Endothelial cell of umbilical vein (primary cell): ENCODE results near the gene N4BP2L1. TPM values are rescaled to one million over a fixed set of nuclear protein-coding genes. Genes with fewer than 3 reads are reported as not detected.

Experiments used
- BruUV-seq: library from RNA; stranded (reverse); fragments of 400-500 nt; replicated peaks from 2 replicates; lab custom pipeline; 2021; lab: Mats Ljungman, UMichigan
- CTCF ChIA-PET: fragments of 300-600, 350-600 bp; sonication (Branson Sonifier 250); formaldehyde crosslinking; loops from one replicate; lab custom pipeline; 2021; ENCODE audit warnings: antibody characterized with exemption, inconsistent platforms; lab: Charles Lee
- POLR2A ChIA-PET: fragments of 300-600, 350-600 bp; sonication (Branson Sonifier 250); formaldehyde crosslinking; loops from one replicate; lab custom pipeline; 2021; ENCODE audit warnings: antibody characterized with exemption, inconsistent platforms; lab: Charles Lee
- DNase-seq: peaks from one replicate; pipeline ENCODE4 v3.0.0-alpha.2; 2011; ENCODE audit warnings: low read depth, low spot score
- FAIRE-seq: peaks from 2 replicates; lab custom pipeline; 2011; peaks lifted over from hg19 to GRCh38; lab: Jason Lieb, UNC
- H2AFZ ChIP-seq: 2 replicates; pipeline ENCODE4 v1.6.0; 2012; ENCODE audit warnings: low read depth, low read length, control low read depth, inconsistent platforms
- H3K27ac ChIP-seq: 2 replicates; pipeline ENCODE4 v1.5.1; 2011; ENCODE audit warnings: low read depth, mild to moderate bottlenecking, control low read depth, low read length, moderate library complexity; ENCODE audit not compliant: insufficient read depth
- H3K27me3 ChIP-seq, 2 experiments: 2 replicates each; pipeline versions ENCODE4 v1.6.0 to v1.6.1; 2011; ENCODE audit warnings: low read length in 2 of 2, mixed read lengths in 1 of 2; ENCODE audit not compliant: control insufficient read depth in 2 of 2, insufficient read depth in 2 of 2
- H3K36me3 ChIP-seq, 2 experiments: 2 replicates in 1 of 2; 3 replicates in 1 of 2; pipeline ENCODE4 v1.5.1; 2011; ENCODE audit warnings: low read length in 2 of 2, mild to moderate bottlenecking in 1 of 2, moderate library complexity in 1 of 2; ENCODE audit not compliant: control insufficient read depth in 2 of 2, insufficient read depth in 2 of 2; ENCODE audit errors: extremely low read depth in 1 of 2
- H3K4me1 ChIP-seq: 3 replicates; pipeline ENCODE4 v1.5.1; 2011; ENCODE audit warnings: mild to moderate bottlenecking, low read length; ENCODE audit not compliant: control insufficient read depth, insufficient read depth; ENCODE audit errors: extremely low read depth
- H3K4me2 ChIP-seq: 2 replicates; pipeline ENCODE4 v1.6.1; 2011; ENCODE audit warnings: low read length, control low read depth, mixed read lengths; ENCODE audit not compliant: insufficient read depth
- H3K4me3 ChIP-seq, 3 experiments: fragments of 200-600 bp in 1 of 3; sonication (generic), shearing (Covaris generic) in 1 of 3; replicated peaks in 1 of 3; 2 replicates each; pipeline ENCODE4 v1.5.1; 2011 to 2016; ENCODE audit warnings: control low read depth in 3 of 3, low read length in 3 of 3, mild to moderate bottlenecking in 2 of 3, inconsistent platforms in 1 of 3, low read depth in 1 of 3, moderate library complexity in 1 of 3; ENCODE audit not compliant: insufficient read depth in 1 of 3
- H3K79me2 ChIP-seq: 2 replicates; pipeline ENCODE4 v1.6.0; 2012; ENCODE audit warnings: low read length, inconsistent platforms; ENCODE audit not compliant: control insufficient read depth, insufficient read depth
- H3K9ac ChIP-seq: replicated peaks from 2 replicates; pipeline ENCODE3; 2011; ENCODE audit warnings: low read length, control low read depth; ENCODE audit not compliant: insufficient read depth; ENCODE audit errors: extremely low read depth
- H3K9me1 ChIP-seq: replicated peaks from 3 replicates; pipeline ENCODE4 v1.6.0; 2011; ENCODE audit warnings: mild to moderate bottlenecking, low read length; ENCODE audit not compliant: control insufficient read depth, insufficient read depth; ENCODE audit errors: extremely low read depth
- H3K9me3 ChIP-seq: replicated peaks from 2 replicates; pipeline ENCODE4 v1.5.1; 2012; ENCODE audit warnings: low read length, inconsistent platforms; ENCODE audit not compliant: control insufficient read depth, insufficient read depth
- H4K20me1 ChIP-seq: replicated peaks from 2 replicates; pipeline ENCODE3; 2011; ENCODE audit warnings: mild to moderate bottlenecking, low read length; ENCODE audit not compliant: control insufficient read depth, insufficient read depth; ENCODE audit errors: extremely low read depth
- EZH2 ChIP-seq: IDR thresholded peaks from 2 replicates; pipeline ENCODE4 v1.6.1; 2012; ENCODE audit warnings: borderline replicate concordance, low read depth, mild to moderate bottlenecking, moderate library complexity, low read length, inconsistent platforms; ENCODE audit not compliant: severe bottlenecking
- FOS ChIP-seq: IDR thresholded peaks from 2 replicates; pipeline ENCODE4 v1.6.1; 2011; ENCODE audit warnings: mild to moderate bottlenecking, low read length, moderate library complexity, borderline replicate concordance; ENCODE audit not compliant: insufficient read depth
- GATA2 ChIP-seq: IDR thresholded peaks from 2 replicates; pipeline ENCODE4 v1.7.0; 2011; ENCODE audit warnings: low read depth, mild to moderate bottlenecking, moderate library complexity, mixed read lengths, low read length; ENCODE audit not compliant: insufficient read length, insufficient read depth
- JUN ChIP-seq: IDR thresholded peaks from 2 replicates; pipeline ENCODE4 v1.6.1; 2011; ENCODE audit warnings: borderline replicate concordance, low read depth; ENCODE audit not compliant: insufficient read length, insufficient read depth
- MAX ChIP-seq: IDR thresholded peaks from 2 replicates; pipeline ENCODE4 v1.6.1; 2011; ENCODE audit not compliant: insufficient read depth, insufficient read length
- MYC ChIP-seq: IDR thresholded peaks from one replicate; pipeline ENCODE4 v1.6.1; 2011; ENCODE audit warnings: mild to moderate bottlenecking, low read depth, low read length
- POLR2A ChIP-seq: IDR thresholded peaks from 2 replicates; pipeline ENCODE4 v1.6.1; 2012; ENCODE audit warnings: low read depth, mild to moderate bottlenecking, control low read depth, low read length
- POLR2AphosphoS5 ChIP-seq: IDR thresholded peaks from 2 replicates; pipeline ENCODE4 v1.6.1; 2012; ENCODE audit warnings: low read depth, mild to moderate bottlenecking, control low read depth, low read length, moderate library complexity; ENCODE audit not compliant: insufficient read depth
- dilution Hi-C: fragments of 300-500 bp; cut with MboI; formaldehyde crosslinking; loops from one replicate; pipeline ENCODE4 v1.15.0; 2019; ENCODE audit warnings: low sequenced_read_pairs; ENCODE audit not compliant: extremely low pct_ligation_motif_present
- intact Hi-C: fragments of 100-400 bp; cut with micrococcal nuclease; formaldehyde crosslinking; loops from one replicate; pipeline ENCODE4 v1.10.0; 2022
- polyA plus RNA-seq, 4 experiments: library from polyadenylated mRNA; depleted of rRNA in 3 of 4; stranded (reverse) in 3 of 4; unstranded in 1 of 4; fragments of >200 nt; gene quantifications; 2 replicates each; pipeline versions ENCODE4 v1.2.1 to v1.2.3, GENCODE V29; 2011 to 2012; ENCODE audit warnings: missing spikeins in 1 of 4
- total RNA-seq: library from RNA; stranded (reverse); gene quantifications from 2 replicates; pipeline ENCODE4 v1.2.3, GENCODE V29; 2021
- TF ChIP-seq, protein P1 (sequence below), 2 donors: IDR thresholded peaks; 1 replicate in 1 of 2; 2 replicates in 1 of 2; pipeline ENCODE4 v1.5.1; 2011; ENCODE audit warnings: low read length in 2 of 2, mild to moderate bottlenecking in 2 of 2, moderate library complexity in 2 of 2, control low read depth in 1 of 2, inconsistent platforms in 1 of 2, low read depth in 1 of 2; ENCODE audit not compliant: insufficient read depth in 1 of 2; ENCODE audit errors: extremely low read depth in 1 of 2

N4BP2L1 gene
- total and polyA plus RNA-seq, 2 donors (not counting 3 experiments of a cell fraction or from before 2014, with no cell fraction given), result 1.1 to 2.1 TPM

DNA sequence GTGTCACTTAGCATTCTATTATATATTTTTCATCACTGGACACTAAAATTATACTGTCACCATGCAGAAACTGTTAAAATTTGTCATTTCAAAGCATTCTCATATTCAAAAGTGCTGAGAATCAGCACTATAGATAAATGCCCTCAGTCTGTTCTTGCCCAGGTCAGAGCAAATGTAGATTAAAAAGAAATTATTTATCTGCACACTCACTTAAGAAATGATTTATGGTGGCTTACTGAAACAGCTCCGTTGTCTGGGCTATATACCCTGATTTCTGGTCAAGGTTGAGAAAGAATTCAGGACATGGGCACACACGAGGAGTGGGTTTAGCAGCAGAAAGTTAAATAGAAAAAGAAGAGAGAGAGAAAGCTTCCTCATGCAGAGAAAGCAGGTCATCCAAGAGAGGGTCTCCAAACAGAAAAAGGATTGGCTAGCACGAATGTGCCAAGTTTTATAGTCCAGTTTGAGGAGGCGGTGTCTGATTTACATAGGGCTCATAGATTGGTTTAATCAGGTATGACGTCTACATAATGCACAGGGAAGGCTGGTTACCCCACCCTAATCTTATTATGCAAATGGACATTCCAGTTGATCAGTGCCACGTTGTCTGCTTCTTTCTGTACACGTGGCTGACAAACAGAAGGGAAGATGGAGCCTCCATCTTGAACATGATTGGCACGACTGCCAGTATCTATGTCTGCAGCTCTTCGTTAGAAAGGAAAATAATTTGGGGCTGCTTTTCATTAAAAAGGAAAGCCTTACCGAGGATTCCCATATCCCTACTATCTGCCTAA, 47.3 kb upstream of the N4BP2L1 start:
- no peak overlapping the region for H3K27ac ChIP-seq
- H4K20me1 ChIP-seq, result no peaks in the 10 kb centered on the region
- H3K79me2 ChIP-seq, result no peaks in the 10 kb centered on the region
- no peak overlapping the region for H3K4me2 ChIP-seq
- H3K9me3 ChIP-seq, result no peaks in the 10 kb centered on the region
- no TSS peak for BruUV-seq
- no peaks in the 10 kb centered on the region for H3K36me3 ChIP-seq
- no peak for FAIRE-seq
- H2AFZ ChIP-seq, result no peak overlapping the region
- dilution Hi-C loops (no loop called here), intact Hi-C loops (no loop called here)
- no peaks in the 10 kb centered on the region for H3K4me1 ChIP-seq
- TF ChIP-seq JUN (no peak), POLR2A (no peak), POLR2AphosphoS5 (no peak), EZH2 (no peak), MAX (no peak), MYC (no peak), FOS (no peak), GATA2 (no peak)
- TF ChIP-seq, protein P1, sequence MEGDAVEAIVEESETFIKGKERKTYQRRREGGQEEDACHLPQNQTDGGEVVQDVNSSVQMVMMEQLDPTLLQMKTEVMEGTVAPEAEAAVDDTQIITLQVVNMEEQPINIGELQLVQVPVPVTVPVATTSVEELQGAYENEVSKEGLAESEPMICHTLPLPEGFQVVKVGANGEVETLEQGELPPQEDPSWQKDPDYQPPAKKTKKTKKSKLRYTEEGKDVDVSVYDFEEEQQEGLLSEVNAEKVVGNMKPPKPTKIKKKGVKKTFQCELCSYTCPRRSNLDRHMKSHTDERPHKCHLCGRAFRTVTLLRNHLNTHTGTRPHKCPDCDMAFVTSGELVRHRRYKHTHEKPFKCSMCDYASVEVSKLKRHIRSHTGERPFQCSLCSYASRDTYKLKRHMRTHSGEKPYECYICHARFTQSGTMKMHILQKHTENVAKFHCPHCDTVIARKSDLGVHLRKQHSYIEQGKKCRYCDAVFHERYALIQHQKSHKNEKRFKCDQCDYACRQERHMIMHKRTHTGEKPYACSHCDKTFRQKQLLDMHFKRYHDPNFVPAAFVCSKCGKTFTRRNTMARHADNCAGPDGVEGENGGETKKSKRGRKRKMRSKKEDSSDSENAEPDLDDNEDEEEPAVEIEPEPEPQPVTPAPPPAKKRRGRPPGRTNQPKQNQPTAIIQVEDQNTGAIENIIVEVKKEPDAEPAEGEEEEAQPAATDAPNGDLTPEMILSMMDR (IDR thresholded peaks at IDR 0.05; ENCODE audit: extremely low read depth in 1 of 2, insufficient read depth in 1 of 2, low read depth in 1 of 2, low read length in 2 of 2), result no peak
- CTCF ChIA-PET, result interaction anchor here (1.0 kb wide), 1 partner anchor 9 kb away, joined by 4 read pairs; no protein-coding TSS in a partner anchor
- POLR2A ChIA-PET, result no interaction called here
- no peaks in the 10 kb centered on the region for H3K9me1 ChIP-seq
- H3K27me3 ChIP-seq, result no peaks in the 10 kb centered on the region
- H3K4me3 ChIP-seq, result no peak overlapping the region
- DNase-seq, result no peak
- no peak overlapping the region for H3K9ac ChIP-seq
